Chondrocyte (in vitro differentiated cells): Measurements from ENCODE around the gene PRKAR2B. TPM values are rescaled to one million over a fixed set of nuclear protein-coding genes. Genes with fewer than 3 reads are reported as not detected.

Experiments
- DNase-seq: peaks from one replicate; pipeline ENCODE4 v3.0.0; 2021; ENCODE audit warnings: mixed read lengths, low spot score
- H3K27ac Mint-ChIP-seq: one replicate; pipeline ENCODE4 v1.8.0; 2021; ENCODE audit warnings: mild to moderate bottlenecking, moderate library complexity, mixed read lengths; ENCODE audit not compliant: unreplicated experiment
- H3K27me3 Mint-ChIP-seq: 2 replicates; pipeline ENCODE4 v1.8.0; 2021; ENCODE audit warnings: low read depth, mixed read lengths
- H3K36me3 Mint-ChIP-seq: 2 replicates; pipeline ENCODE4 v1.8.0; 2021; ENCODE audit warnings: low read depth, mixed read lengths
- H3K4me1 Mint-ChIP-seq: 2 replicates; pipeline ENCODE4 v1.8.0; 2021; ENCODE audit warnings: low read depth, mild to moderate bottlenecking, mixed read lengths
- H3K4me3 Mint-ChIP-seq: one replicate; pipeline ENCODE4 v1.8.0; 2021; ENCODE audit warnings: mild to moderate bottlenecking, moderate library complexity, mixed read lengths; ENCODE audit not compliant: unreplicated experiment
- H3K9me3 Mint-ChIP-seq: 2 replicates; pipeline ENCODE4 v1.8.0; 2021; ENCODE audit warnings: low read depth, mixed read lengths
- total RNA-seq: library from RNA; stranded (reverse); gene quantifications from 3 replicates; pipeline ENCODE4 v1.2.1, GENCODE V29; 2021
- TF ChIP-seq, protein P1 (sequence below): fragments of 200-600 bp; sonication (generic); IDR thresholded peaks from 2 replicates; pipeline ENCODE4 v1.5.0; 2021; ENCODE audit warnings: antibody characterized with exemption, mild to moderate bottlenecking, moderate library complexity

Gene PRKAR2B
- total RNA-seq, 1 donor from 2014 or later = 0.87 TPM

DNA sequence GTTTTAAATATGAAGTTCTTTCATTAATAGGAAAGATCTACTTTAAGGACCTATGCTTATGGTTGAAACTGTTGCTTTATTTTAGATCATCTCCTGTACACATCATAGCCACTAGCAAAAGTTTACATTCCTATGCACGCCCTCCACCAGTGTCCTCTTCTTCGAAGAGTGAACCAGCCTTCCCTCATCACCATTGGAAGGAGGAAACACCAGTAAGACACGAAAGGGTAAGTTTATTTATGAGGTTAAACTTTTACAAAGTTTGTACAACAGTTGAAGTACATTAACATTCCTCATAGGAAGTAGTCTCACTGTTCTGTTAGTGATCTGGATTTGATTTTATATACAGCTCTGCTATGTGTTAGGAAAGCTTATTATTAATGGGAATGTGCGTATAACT, 141.2 kb downstream of the PRKAR2B start:
- no peaks in the 10 kb centered on the region for H3K27me3 Mint-ChIP-seq
- no peaks in the 10 kb centered on the region for H3K9me3 Mint-ChIP-seq
- no peak overlapping the region for H3K4me3 Mint-ChIP-seq
- H3K36me3 Mint-ChIP-seq = peaks cover 33% of the 10 kb centered on the region
- H3K27ac Mint-ChIP-seq = no peak overlapping the region
- DNase-seq = no peak
- TF ChIP-seq, protein P1, sequence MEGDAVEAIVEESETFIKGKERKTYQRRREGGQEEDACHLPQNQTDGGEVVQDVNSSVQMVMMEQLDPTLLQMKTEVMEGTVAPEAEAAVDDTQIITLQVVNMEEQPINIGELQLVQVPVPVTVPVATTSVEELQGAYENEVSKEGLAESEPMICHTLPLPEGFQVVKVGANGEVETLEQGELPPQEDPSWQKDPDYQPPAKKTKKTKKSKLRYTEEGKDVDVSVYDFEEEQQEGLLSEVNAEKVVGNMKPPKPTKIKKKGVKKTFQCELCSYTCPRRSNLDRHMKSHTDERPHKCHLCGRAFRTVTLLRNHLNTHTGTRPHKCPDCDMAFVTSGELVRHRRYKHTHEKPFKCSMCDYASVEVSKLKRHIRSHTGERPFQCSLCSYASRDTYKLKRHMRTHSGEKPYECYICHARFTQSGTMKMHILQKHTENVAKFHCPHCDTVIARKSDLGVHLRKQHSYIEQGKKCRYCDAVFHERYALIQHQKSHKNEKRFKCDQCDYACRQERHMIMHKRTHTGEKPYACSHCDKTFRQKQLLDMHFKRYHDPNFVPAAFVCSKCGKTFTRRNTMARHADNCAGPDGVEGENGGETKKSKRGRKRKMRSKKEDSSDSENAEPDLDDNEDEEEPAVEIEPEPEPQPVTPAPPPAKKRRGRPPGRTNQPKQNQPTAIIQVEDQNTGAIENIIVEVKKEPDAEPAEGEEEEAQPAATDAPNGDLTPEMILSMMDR = no peak
- peaks cover 7% of the 10 kb centered on the region for H3K4me1 Mint-ChIP-seq

DNA sequence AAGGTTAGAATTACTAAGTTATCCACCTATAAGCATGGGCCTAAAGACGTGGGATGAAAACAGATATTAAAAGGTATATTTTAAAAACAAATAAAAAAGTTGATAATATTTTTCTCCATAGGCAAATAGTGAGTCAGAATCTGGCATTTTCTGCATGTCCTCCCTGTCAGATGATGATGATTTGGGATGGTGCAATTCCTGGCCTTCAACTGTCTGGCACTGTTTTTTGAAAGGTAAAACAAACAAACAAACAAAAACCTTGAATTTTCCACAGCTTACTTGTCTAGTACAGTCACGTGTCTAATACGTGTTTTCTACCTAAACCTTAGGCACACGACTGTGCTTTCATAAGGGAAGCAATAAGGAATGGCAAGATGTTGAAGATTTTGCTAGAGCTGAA, 141.7 kb downstream of the PRKAR2B start:
- Mint-ChIP-seq H3K27me3 (no peaks in the 10 kb centered on the region), H3K9me3 (no peaks in the 10 kb centered on the region), H3K4me1 (peaks cover 3% of the 10 kb centered on the region), H3K4me3 (no peak overlapping the region), H3K27ac (no peak overlapping the region), H3K36me3 (peaks cover 33% of the 10 kb centered on the region)
- no peak for DNase-seq
- TF ChIP-seq, protein P1 = no peak

DNA sequence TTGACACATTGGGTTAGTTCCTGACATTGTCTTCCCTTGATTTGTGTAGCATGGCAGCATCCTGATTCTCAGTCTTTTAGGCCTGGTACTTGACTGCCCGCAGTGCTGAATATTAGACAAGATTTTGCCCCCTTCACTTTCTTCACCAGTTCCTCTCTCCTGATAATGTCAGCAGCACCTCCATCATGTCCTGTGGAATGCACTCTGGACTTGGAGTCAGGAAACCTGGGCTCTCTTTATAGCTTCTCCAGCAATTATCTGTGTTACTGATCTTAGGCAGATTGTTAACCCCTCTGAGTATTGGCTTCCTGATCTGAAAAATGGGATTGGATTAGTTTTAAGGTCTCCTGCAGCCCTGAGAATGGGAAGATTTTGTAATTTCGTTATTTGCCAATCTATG, 143.3 kb downstream of the PRKAR2B start:
- Mint-ChIP-seq H3K36me3 (peaks cover 35% of the 10 kb centered on the region), H3K9me3 (no peaks in the 10 kb centered on the region), H3K27me3 (no peaks in the 10 kb centered on the region), H3K4me3 (no peak overlapping the region), H3K4me1 (peaks cover 3% of the 10 kb centered on the region), H3K27ac (no peak overlapping the region)
- no peak for DNase-seq
- TF ChIP-seq, protein P1 = no peak

DNA sequence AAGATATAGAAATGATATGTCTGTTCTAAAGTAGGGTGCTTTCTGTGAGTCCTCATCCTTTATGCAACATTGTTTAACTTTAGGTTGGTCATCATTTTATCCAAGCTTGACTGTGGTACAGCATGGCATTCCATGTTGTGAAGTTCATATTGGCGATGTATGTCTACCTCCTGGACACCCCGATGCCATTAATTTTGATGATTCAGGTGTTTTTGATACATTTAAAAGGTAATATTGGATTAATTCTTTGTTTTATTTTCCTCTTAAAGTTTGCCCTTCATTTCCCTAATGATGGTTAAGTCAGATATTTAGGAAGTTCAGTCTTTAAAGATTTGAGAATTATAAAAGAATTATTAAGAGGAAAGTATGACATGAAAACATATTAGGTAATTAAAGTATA, 145.6 kb downstream of the PRKAR2B start:
- no peaks in the 10 kb centered on the region for H3K9me3 Mint-ChIP-seq
- DNase-seq = no peak
- H3K36me3 Mint-ChIP-seq = peaks cover 34% of the 10 kb centered on the region
- H3K27me3 Mint-ChIP-seq = no peaks in the 10 kb centered on the region
- no peak overlapping the region for H3K27ac Mint-ChIP-seq
- H3K4me3 Mint-ChIP-seq = no peak overlapping the region
- H3K4me1 Mint-ChIP-seq = peaks cover 7% of the 10 kb centered on the region
- TF ChIP-seq, protein P1 = no peak

DNA sequence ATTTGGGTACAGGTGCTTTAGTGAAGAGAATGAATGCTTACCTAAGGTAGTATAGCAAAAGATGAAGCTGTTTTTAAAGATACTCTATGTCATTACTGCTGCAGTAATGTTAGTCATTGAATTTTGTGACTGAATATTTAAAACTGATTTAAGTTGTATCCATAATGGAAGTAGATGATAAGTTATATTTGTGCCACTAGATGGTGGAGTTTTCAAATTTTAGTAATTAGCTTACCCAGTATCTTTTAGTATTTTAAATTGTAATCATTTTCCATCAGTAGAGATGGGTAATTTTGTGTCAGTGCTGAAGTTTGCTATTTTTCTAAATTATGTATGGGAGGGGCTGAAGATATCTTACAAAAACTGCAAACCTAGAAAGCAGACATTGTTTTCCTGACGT, 149.5 kb downstream of the PRKAR2B start:
- no peak for DNase-seq
- no peaks in the 10 kb centered on the region for H3K27me3 Mint-ChIP-seq
- no peaks in the 10 kb centered on the region for H3K9me3 Mint-ChIP-seq
- no peak overlapping the region for H3K4me3 Mint-ChIP-seq
- H3K4me1 Mint-ChIP-seq = peaks cover 7% of the 10 kb centered on the region
- H3K36me3 Mint-ChIP-seq = peaks cover 19% of the 10 kb centered on the region
- no peak overlapping the region for H3K27ac Mint-ChIP-seq
- TF ChIP-seq, protein P1 = peak; percentile 75
